Fibroblast of villous mesenchyme (primary cell): Measurements from ENCODE around the gene TNFSF10. TPM values are rescaled to one million over a fixed set of nuclear protein-coding genes. Genes with fewer than 3 reads are reported as not detected.
A peak's percentile ranks its signal among the peaks of the same experiment; 100 is the strongest.

ENCODE experiments used
- DNase-seq: peaks from one replicate; pipeline ENCODE4 v3.0.0-alpha.2; 2010; ENCODE audit warnings: low read depth
- H3K4me3 ChIP-seq: 2 replicates; pipeline ENCODE4 v1.5.1; 2011; ENCODE audit warnings: low read depth, mild to moderate bottlenecking, low read length
- total RNA-seq: library from RNA; depleted of rRNA; stranded (reverse); fragments of >200 nt; gene quantifications from 2 replicates; pipeline ENCODE4 v1.2.3, GENCODE V29; 2012
- TF ChIP-seq, protein P1 (sequence below): IDR thresholded peaks from 2 replicates; pipeline ENCODE4 v1.5.1; 2012; ENCODE audit warnings: low read depth, mild to moderate bottlenecking, low read length; ENCODE audit not compliant: insufficient read depth

Gene TNFSF10
- total RNA-seq, 1 donor: 0.43 TPM

DNA sequence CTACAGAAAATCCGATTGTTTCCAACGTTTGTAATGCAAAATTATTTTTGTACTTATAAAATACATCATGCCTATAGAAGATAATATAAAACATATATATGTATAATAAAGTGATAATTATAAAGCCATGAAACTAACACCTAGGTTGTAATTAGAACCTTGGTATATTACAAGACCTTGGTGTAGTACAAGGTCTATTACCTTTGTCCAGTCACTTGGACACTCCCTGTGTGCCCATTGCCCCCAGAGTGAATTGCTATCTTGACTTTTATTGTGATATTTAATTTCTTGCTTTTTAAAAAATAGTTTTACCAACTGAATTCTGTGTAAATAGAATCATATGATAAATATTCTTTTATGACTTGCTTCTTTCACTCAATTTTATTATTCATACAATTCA lies 20.7 kb upstream of the TNFSF10 start:
- no peak overlapping the region for H3K4me3 ChIP-seq
- TF ChIP-seq, protein P1, sequence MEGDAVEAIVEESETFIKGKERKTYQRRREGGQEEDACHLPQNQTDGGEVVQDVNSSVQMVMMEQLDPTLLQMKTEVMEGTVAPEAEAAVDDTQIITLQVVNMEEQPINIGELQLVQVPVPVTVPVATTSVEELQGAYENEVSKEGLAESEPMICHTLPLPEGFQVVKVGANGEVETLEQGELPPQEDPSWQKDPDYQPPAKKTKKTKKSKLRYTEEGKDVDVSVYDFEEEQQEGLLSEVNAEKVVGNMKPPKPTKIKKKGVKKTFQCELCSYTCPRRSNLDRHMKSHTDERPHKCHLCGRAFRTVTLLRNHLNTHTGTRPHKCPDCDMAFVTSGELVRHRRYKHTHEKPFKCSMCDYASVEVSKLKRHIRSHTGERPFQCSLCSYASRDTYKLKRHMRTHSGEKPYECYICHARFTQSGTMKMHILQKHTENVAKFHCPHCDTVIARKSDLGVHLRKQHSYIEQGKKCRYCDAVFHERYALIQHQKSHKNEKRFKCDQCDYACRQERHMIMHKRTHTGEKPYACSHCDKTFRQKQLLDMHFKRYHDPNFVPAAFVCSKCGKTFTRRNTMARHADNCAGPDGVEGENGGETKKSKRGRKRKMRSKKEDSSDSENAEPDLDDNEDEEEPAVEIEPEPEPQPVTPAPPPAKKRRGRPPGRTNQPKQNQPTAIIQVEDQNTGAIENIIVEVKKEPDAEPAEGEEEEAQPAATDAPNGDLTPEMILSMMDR: no peak
- no peak for DNase-seq

DNA sequence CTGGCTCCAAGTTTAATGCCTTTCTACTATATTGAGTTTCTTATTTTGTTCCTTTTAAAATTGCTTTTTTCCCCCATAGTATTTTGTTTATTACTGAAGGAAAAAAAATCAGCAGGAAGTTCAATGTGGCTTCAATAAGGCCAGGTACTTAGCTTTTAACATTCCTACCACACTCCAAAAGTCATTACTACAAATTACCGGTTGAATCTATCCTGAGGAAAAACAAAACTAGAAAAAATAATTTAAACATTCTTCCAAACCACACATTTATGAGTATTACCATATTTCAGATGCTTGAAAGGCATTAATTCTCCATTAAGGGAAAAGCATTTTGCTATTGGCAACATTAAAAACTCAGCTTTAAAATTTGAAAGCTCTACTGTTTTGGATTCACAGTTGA lies 20.2 kb upstream of the TNFSF10 start:
- TF ChIP-seq, protein P1: no peak
- no peak overlapping the region for H3K4me3 ChIP-seq
- no peak for DNase-seq

DNA sequence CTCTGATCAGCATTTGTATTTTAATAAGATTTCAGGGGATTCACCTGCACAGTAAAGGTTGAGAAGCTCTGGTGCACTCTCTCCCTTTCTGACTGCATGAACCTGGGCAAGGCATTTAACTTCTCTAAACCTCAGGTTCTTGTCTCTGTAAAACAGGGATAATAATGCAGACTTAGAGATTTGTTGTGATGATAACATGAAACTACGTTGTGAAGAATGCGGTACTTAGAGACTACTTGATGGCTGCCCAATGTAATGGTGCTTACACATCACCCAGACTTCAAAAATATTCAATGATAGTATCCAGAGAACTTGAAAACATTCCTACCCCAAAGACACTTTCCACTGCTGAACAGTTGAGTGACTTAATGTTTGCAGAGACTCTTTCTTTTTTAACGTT lies 19.8 kb upstream of the TNFSF10 start:
- TF ChIP-seq, protein P1: no peak
- DNase-seq: peak; percentile 42
- no peak overlapping the region for H3K4me3 ChIP-seq

DNA sequence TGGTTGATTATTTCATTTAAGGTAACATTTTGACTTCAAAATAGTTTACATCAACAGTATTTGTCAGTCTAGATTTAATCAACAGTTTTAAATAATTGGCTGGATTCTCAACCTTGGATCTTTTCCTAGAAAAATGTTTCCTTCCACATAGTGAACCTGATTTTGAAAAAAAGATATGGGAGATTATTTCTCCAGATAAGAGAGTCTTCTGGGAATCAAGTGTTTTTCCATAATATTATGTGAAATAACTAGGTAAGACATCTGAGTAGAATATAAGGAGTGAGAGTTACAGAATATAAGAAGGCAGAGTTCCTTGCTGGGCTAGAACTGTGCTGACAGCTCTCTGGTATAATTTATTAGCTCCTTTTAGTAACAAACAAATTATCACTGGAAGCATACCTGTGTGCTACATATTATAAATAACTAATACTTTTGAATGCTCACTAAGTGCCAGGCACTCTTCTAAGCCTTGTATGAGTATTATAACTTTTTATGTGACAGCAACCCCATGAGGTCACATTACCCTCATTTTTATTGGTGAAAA lies 18.8 kb upstream of the TNFSF10 start:
- no peak for DNase-seq
- H3K4me3 ChIP-seq: no peak overlapping the region
- TF ChIP-seq, protein P1: no peak

DNA sequence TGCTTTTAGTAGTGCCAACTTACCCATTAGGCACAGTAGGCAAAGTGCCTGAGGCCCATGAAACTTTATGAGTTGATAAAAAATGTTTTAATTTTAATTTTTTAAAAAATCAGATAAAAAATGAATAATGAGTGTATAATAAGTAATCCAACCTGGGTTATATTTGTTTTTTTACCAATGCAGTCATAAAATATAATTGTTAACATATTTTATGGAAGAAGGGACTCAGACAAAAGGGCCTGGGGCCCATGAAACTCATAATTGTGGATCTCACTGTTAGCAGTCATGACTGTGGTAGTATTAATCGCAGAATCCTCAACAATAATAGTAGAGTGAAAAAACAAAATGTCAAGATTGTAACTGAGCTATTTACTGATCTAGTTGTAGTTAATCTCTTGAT lies 16.8 kb upstream of the TNFSF10 start:
- TF ChIP-seq, protein P1: no peak
- DNase-seq: no peak
- H3K4me3 ChIP-seq: no peak overlapping the region

DNA sequence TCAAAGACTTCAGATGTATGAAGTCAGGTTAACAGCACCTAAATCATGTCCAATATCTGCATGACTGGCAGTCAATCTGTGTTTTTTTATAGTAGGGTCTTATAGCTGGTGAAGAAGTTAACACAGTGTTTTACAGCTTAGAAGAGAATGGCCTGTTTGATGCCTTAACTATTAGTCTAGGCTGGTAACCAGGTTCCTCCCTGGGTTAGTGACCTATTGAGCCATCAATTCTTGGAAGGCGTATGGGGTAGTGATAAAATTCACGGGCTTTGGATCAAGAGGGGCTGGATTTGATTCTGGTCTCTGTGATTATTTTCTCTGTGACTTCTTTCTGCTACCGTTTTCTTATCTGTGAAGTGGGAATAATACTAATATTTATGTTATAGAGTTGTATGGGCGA lies 16.0 kb upstream of the TNFSF10 start:
- TF ChIP-seq, protein P1: no peak
- DNase-seq: no peak
- no peak overlapping the region for H3K4me3 ChIP-seq

DNA sequence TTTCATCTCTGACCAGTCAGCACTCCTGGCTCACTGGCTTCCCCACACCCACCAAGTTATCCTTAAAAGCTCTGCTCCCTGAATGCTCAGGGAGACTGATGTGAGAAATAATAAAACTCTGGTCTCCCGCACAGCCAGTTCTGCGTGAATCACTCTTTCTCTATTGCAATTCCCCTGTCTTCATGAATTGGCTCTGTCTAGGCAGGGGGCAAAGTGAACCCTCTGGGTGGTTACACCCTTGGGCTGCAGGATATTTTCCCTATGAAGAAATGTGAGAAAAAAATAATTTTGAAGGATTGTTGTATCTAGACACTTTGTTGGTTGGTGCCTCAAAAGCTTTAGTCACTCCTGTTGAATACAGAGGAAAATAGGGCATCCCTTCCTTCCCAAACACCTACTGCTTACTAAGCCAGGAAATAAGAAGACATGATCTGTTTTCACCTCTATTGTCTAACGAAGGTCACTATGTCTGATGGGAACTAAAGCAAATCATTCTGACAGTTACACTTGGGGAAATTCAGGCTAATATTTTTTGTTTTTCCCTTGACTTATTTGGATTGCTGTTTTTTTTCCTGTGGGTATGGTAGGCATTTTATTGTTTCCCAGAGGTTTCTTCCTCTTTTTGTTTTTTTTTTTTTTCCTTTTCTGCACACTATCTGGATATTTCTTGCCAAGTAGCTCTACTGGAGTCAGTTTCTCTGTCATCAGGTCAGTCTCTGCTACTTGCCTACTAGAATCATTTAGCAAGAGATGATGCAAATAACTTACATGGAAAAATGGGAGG lies 15.3 kb upstream of the TNFSF10 start:
- no peak overlapping the region for H3K4me3 ChIP-seq
- TF ChIP-seq, protein P1: no peak
- DNase-seq: no peak
